ENCODE data around the gene PTPRQ. TPM values are rescaled to one million over a fixed set of nuclear protein-coding genes. Genes with fewer than 3 reads are reported as not detected.
A peak's percentile ranks its signal among the peaks of the same experiment; 100 is the strongest.
"Not testable (repeated sequence)": the region's sequence is repeated elsewhere in the genome, so short reads cannot be mapped to it uniquely, and the experiment has no call there.

The PTPRQ gene
- total RNA-seq, 1 donor from 2014 or later, result 0.13 TPM

DNA sequence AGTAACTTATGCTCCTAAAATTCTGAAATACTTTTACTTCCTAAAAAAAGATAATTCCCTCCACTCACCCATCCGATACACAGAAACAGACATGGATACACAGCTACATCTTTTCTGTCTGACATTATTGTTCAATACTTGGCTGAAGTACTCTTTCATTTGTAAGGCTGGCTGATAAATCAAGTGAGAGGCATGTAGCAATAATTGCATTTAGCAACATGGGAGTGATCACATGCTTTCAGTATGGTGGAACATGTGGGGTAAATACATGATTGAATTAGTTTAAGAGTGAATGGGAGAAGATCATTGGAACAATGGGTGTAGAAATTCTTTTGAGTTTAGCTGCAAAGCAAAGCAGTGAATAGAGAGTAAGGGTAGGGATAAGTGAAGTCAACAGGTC lies 25.6 kb downstream of the PTPRQ start:
- no peak for ATAC-seq (ENCODE audit: poor library complexity)
- intact Hi-C loops (cut with DNase I), result loop anchor here (10.0 kb wide), 1 partner anchor 295 kb away; no protein-coding TSS in a partner anchor
- no peak for DNase-seq

DNA sequence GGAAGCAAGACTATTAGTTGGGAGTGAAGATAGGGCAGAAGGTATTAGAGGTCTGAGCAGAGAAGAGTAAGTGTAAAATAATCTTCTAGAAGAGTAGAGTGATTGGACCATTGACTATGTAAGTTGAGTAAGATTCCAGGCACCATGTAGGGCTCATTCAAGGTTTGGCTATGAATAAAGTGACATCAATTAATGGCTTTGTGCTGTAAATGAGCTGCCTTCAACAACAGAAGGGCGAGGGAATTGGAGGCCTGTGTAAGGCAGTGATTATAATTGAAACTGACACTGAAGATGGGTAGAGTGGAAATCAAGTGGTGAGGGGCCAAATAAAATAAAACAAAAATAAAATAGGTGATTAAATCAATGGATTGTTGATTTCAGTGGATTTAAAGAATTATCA lies 26.4 kb downstream of the PTPRQ start:
- intact Hi-C loops (cut with DNase I), result loop anchor here (10.0 kb wide), 1 partner anchor 294 kb away; no protein-coding TSS in a partner anchor
- no peak for ATAC-seq (ENCODE audit: poor library complexity)
- no peak for DNase-seq

DNA sequence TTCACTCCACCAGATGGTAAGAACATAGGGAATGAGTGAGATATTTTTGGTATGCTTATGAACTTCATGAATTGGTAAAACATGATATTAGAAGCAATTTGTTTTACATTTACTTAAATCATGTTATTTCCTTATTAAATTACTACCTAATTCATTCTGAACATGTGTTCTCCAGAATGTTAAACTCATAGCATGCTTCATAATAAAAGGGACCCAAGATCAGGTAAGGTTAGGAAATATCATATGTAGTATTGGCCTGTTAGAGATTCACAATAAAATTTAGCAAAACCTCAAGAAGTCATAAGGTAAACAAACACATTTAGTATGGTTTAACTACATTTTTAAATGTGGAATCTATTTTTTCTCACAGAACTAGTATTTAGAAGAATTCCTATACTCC lies 28.2 kb downstream of the PTPRQ start:
- intact Hi-C loops (cut with DNase I), result loop anchor here (10.0 kb wide), 1 partner anchor 293 kb away; no protein-coding TSS in a partner anchor
- no peak for DNase-seq
- no peak for ATAC-seq (ENCODE audit: poor library complexity)

DNA sequence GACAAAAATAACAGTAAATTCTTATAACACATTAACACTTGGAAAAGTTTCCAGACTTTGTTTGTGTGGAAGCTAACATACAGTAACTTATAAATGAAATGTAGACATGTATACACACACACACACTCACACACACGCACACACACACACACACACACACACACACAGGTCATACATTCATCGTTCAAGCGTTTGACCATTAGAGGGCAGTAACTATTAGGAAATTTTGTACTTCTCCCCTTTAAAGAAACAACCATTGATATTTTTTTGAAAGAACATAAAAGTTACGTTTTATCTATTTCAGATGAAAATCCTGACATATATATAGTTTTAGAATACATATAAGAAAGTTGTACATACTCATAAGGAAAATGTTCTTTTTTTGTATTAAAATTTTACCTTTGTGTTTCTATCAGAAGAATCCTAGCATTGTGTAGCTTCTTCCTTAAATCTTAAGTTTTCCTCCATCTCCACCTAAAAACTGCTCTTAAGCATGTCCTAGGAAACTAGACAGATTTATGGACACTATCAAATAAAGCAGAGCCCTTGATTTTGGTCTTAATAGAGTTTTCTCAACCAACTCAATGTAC lies 29.0 kb downstream of the PTPRQ start:
- ATAC-seq (ENCODE audit: poor library complexity) (no peak), DNase-seq (no peak)
- intact Hi-C loops (cut with DNase I), result loop anchor here (10.0 kb wide), 1 partner anchor 292 kb away; no protein-coding TSS in a partner anchor

DNA sequence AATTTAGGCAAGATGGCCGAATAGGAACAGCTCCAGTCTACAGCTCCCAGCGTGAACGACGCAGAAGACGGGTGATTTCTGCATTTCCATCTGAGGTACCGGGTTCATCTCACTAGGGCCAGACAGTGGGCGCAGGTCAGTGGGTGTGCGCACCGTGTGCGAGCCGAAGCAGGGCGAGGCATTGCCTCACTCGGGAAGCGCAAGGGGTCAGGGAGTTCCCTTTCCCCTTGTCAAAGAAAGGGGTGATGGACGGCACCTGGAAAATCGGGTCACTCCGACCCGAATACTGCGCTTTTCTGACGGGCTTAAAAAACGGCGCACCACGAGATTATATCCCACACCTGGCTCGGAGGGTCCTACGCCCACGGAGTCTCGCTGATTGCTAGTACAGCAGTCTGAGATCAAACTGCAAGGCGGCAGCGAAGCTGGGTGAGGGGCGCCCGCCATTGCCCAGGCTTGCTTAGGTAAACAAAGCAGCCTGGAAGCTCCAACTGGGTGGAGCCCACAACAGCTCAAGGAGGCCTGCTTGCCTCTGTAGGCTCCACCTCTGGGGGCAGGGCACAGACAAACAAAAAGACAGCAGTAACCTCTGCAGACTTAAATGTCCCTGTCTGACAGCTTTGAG lies 33.6 kb downstream of the PTPRQ start:
- DNase-seq; ATAC-seq (ENCODE audit: poor library complexity): not testable (repeated sequence)
- intact Hi-C loops (cut with DNase I), result loop anchor here (10.0 kb wide), 1 partner anchor 287 kb away; no protein-coding TSS in a partner anchor

DNA sequence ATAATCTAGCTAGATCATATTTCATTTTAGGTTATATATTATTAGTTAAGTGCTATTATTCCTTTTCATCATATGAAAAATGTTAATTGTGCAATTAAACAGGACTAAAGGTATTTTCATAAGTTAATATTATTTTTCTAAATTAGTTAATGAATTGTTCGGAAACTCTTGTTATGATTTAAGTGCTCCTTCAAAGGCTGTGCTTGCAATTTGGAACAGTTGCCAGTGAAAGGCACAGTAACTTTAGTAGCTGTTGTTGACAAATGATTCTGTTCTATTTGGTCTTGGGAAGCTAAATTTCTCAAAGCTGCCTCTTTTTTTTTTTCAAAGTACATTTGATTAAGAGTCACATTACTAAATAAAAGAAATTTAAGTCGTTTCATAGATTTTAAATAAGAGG lies 40.7 kb downstream of the PTPRQ start:
- ATAC-seq (ENCODE audit: poor library complexity), result no peak
- intact Hi-C loops (cut with DNase I), result no loop called here

DNA sequence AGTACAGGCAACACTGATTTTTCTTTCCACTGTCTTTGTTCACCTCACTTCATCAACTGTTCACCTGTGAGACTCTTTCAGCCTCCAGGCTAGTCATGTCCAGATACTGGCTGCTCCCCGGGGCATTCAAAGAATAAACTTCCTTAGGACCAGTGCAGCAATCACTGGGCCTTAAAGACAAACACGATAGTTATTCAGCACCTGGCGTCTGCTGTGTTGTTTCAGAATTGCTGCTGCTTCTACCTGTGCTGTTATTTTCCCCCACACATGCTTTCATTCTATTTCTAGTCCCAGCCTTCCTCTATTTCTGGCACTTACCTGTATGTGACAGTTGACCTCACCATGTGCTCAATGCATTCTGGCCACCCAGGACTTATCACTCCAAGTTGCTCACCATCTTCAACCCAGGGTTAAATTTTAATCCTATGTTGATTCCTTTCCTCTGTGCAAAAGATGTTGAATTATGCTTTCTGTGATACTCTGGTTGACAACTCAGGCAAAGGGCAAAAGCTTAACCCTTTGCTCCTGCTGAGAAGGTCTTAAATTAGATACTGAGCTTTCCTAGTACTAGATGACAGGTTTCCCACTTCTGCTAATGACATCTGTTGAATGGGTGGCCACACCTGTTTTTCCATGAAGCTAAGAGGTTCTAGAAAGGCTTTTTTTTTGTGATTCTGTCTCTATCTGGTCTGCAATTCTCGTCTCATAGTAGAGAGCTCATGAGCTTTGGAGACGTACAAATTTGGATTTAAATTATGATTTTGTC lies 41.4 kb downstream of the PTPRQ start:
- intact Hi-C loops (cut with DNase I), result no loop called here
- no peak for ATAC-seq (ENCODE audit: poor library complexity)
- no peak for DNase-seq

More for the DNA sequence above, 40.7 kb downstream of the PTPRQ start:
- DNase-seq, result no peak

DNA sequence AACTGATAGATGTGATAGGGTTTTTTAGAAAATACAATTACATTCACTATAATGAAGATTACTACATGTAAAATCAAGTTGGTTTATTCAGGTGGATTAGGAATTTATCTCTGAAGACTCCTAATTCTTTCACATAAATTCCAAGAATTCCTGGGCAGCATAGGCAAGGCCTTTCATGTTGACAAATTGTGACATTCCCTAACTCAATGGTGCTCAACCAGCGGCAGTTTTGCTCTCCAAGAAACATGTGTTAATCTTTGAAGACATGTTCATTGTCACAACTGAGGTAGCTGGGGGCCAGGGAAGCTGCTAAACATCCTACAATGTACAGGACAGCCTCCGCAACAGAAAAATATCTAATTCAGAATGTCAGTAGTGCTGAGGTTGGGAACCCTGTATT lies 46.3 kb downstream of the PTPRQ start:
- intact Hi-C loops (cut with DNase I), result no loop called here
- ATAC-seq (ENCODE audit: poor library complexity) (no peak), DNase-seq (no peak)

DNA sequence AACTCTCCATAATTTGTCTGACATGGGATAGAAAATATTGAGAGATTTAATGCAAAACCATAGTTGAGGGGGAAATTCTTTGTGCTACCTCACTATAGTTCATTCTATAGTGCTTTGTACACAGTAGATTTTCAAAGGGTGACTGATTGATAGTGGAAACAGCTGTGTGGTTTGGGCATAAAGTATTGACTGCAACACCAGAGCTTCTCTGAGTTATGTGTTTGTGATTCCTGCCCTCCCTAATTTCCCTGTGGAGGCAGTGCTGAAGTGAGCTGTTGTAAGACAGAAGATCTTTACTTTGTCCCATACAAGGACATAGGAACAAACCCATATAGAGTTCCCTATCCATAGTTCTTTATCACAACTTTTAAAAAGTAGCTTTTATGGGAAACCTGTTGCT lies 47.1 kb downstream of the PTPRQ start:
- DNase-seq (no peak), ATAC-seq (ENCODE audit: poor library complexity) (no peak)
- intact Hi-C loops (cut with DNase I), result no loop called here

DNA sequence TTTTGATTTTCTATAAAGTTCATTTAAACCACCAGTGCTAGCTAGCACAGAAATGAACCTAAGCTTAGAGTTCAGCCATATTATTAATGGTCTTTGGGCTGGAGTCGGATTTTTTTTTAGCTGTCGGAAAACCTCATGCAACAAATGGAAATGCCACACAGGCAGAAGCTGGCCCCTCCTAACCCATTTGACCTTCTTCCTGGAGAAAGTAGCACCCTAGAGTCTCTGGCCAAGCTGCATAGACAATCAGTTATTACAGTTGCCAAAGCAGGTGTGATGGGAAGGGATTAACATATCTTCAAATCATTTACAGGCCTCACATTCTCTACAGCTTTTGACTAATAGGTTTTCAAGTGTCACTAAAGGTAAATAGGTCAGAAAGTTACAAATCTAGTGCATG lies 49.4 kb downstream of the PTPRQ start:
- DNase-seq (no peak), ATAC-seq (ENCODE audit: poor library complexity) (no peak)
- intact Hi-C loops (cut with DNase I), result no loop called here

DNA sequence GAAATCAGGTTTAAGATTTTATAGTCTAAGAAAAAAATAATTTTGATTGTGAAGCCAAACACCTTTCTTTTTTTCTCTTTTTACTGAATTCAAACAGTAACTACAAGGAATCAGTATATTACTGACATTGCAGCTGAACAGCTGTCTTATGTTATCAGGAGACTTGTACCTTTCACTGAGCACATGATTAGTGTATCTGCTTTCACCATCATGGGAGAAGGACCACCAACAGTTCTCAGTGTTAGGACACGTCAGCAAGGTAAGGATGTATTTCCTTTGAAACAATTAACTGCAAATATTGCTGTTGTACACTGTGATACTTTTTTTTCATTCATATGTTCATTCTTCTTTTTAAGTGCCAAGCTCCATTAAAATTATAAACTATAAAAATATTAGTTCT lies 50.8 kb downstream of the PTPRQ start:
- intact Hi-C loops (cut with DNase I), result no loop called here
- no peak for ATAC-seq (ENCODE audit: poor library complexity)
- no peak for DNase-seq

DNA sequence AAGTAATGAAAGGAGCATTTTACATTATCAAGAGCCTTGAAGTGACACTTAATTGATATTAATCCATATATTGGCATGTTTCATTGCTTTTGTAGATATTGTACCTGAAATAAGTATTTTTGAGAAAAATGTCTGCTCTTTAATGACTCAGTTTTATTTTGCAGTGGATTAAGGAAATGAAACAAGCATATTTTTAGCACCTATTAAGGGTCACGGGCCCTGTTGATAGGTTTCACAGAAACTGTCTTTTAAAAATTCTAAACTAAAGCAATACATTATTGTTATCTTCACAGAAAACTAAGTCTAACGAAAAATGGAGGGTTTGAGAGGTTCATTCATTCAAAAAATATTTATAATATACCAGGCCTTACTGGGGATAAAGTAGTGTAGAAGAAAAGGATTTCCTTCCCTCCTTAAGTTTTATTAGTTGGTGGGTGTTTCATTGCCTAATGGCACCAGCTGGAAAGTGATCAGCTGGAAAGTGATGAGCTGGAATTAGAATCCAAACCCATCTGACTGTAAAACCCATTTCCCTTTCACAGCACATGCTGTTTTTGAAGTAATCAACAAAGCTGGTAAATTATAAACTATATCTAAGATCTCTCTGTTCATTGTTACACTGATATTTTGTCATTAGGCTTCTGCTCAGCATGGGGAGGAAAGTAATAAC lies 54.2 kb downstream of the PTPRQ start:
- ATAC-seq (ENCODE audit: poor library complexity) (no peak), DNase-seq (no peak)
- intact Hi-C loops (cut with DNase I), result no loop called here

DNA sequence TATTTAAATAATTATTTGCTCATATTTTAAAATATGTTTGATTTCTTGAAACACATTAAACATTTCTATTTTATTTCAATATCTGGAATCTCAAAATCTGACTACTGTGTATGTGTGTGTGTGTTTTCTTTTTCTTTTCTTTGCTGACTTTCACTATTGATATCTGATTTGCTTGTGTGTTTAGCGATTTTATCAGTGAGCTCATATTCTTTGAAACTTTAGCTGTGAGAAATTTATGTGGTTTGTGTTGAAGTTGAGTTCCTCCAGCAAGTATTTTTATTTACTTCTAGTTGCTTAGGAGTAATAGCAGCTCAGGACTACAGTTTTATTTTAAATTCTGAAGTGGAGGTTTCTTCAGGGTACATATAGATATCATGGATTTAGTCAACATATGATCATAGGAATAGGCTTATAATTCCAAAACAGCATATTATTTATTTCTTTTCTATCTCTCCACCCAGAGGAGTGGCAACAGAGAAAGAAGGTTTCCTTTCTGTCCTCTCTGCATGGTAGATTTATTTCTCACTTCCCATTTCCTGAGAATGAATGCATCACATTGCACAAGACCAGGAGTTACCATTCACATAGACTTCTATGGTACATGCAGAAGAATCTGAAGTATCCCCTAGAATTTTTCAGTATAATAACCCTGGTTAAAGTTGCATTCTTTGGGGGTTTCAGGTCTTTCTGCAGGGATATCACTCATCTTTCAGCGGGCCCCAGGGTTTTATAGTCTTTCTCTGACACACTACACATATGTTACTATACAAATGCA lies 60.5 kb downstream of the PTPRQ start:
- DNase-seq, result no peak
- no peak for ATAC-seq (ENCODE audit: poor library complexity)
- intact Hi-C loops (cut with DNase I), result no loop called here

DNA sequence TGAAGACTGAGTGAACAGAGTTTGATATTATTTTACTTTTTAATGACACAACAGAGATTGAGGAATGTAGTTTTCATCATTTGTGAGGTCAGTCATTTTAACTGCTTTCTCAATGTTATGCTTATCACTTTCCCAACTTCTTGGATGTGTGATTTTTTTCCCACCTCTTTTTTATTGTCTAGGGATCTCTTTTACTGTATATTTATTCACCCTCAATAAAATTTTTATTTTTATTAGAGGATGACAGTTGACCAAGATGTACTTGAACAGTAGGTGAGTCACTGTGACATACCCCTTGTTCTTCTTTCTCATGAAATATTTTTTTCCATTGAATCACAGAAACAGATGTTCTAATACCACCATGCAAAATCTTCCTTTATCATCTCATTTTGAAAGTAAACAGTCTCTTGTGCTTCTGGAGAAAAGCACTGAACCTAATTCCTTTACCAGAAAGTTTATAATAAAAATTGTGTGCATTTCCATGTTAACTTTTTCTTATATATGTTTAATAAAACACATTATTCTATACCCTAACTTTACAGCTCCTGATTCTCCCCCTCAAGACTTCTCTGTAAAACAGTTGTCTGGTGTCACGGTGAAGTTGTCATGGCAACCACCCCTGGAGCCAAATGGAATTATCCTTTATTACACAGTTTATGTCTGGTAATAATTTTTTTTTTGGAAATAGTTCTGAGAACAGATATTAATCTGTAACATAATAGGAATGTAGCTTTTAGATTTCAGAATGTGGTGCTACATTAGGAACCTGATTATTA lies 65.9 kb downstream of the PTPRQ start:
- DNase-seq, result no peak
- ATAC-seq (ENCODE audit: poor library complexity), result no peak
- intact Hi-C loops (cut with DNase I), result no loop called here

DNA sequence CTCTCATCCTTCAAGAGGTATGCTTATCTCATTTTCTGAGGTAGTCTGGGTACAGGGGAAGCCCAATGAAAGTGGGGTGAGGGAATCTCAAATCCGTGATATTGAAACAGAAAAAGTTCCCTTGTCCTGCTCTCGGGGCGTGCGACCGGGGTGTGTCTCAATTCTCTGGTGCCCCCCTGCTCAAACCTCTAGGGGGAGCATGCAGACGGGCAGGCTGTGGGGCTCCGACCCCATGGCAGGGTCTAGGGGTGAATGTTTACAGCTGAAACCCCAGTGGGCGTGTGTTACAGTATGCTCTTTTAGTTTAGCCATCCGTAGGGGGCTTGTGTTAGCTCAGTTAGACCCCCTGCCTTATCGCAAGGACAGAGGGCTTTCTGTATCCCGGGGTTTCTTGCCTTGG lies 68.7 kb downstream of the PTPRQ start:
- DNase-seq, result no peak
- intact Hi-C loops (cut with DNase I), result no loop called here
- ATAC-seq (ENCODE audit: poor library complexity), result no peak

DNA sequence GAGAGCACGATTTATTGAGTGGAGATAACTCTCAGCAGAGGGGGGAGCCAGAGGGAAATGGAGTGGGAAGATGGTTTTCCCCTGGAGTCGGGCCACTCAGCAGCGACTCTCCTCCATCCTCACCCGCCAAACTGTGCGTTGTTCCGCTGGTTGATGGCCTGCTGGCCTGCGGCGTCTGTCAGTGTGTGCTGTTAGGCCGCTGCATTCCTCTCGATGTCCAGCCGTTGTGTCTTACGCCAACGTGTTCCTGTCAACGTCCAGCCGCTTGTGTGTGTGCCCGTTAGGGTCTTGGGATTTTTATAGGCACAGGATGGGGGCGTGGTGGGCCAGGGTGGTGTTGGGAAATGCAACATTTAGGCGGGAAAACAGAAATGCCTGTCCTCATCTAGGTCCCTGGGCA lies 69.2 kb downstream of the PTPRQ start:
- DNase-seq (peak; percentile 25), ATAC-seq (ENCODE audit: poor library complexity) (no peak)
- intact Hi-C loops (cut with DNase I), result no loop called here

DNA sequence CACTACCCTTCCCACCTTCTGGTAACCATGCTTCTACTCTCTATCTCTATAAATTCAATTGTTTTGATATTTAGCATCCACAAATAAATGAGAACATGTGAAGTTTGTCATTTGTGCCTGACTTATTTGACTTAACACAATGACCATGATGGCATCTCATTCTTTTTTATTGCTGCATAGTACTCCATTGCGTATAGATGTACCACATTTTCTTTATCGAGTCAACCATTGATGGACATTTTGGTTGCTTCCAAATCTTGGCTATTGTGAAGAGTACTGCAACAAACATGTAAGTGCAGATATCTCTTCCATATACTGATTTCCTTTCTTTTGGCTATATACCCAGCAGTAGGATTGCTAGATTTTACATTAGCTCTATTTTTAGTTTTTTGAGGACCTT lies 73.6 kb downstream of the PTPRQ start:
- intact Hi-C loops (cut with DNase I), result no loop called here
- no peak for ATAC-seq (ENCODE audit: poor library complexity)
- DNase-seq, result no peak

DNA sequence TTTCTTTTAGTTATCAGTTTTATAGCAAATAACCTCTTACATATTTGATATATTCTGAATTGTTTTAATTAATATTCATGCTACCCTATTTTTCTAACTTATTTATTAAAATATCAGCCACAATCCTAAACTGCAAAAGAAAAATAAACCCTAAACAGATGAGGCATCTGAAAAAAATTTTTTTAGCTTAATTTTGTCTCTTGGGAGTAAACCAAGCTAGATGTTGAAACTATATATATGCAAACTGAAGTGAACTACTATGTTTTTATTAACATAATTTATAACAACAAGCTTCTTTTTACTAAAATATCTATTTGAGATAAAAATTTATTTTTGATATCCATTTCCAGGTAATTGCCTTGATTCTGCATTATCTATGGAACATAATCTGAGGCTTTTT lies 87.6 kb downstream of the PTPRQ start:
- intact Hi-C loops (cut with DNase I), result no loop called here
- ATAC-seq (ENCODE audit: poor library complexity) (no peak), DNase-seq (no peak)
